Astrocyte of the spinal cord (primary cell): Measurements from ENCODE around the gene EIF4E2.

Source experiments
- DNase-seq: peaks from one replicate; pipeline ENCODE4 v3.0.0; 2011; ENCODE audit warnings: low read depth, low spot score
- H3K4me3 ChIP-seq: 2 replicates; pipeline ENCODE4 v1.5.1; 2011; ENCODE audit warnings: low read depth, mild to moderate bottlenecking, low read length, moderate library complexity
- CTCF ChIP-seq: IDR thresholded peaks from 2 replicates; pipeline ENCODE4 v1.5.1; 2012; ENCODE audit warnings: low read depth, mild to moderate bottlenecking, low read length, inconsistent platforms
- in situ Hi-C: cut with HindIII; loops from 2 replicates; pipeline ENCODE4 v1.10.0; 2017; ENCODE audit warnings: low sequenced_read_pairs

The EIF4E2 gene

GRCh38 chr2:232600053-232600773, 49.7 kb downstream of the EIF4E2 start:
- TF ChIP-seq CTCF = no peak
- in situ Hi-C loops = no loop called here
- no peak overlapping the region for H3K4me3 ChIP-seq
- no peak for DNase-seq

- no peak for TF ChIP-seq CTCF
- H3K4me3 ChIP-seq = no peak overlapping the region
- DNase-seq = no peak
- in situ Hi-C loops = no loop called here
Measured at GRCh38 chr2:232603283-232603682, 52.8 kb downstream of the EIF4E2 start.

GRCh38 chr2:232604535-232604934, 54.0 kb downstream of the EIF4E2 start:
- in situ Hi-C loops = no loop called here
- TF ChIP-seq CTCF = no peak
- no peak for DNase-seq
- H3K4me3 ChIP-seq = no peak overlapping the region

GRCh38 chr2:232607011-232607410, 56.5 kb downstream of the EIF4E2 start:
- no peak for DNase-seq
- no peak overlapping the region for H3K4me3 ChIP-seq
- no peak for TF ChIP-seq CTCF
- in situ Hi-C loops = no loop called here

GRCh38 chr2:232609607-232610006, 59.1 kb downstream of the EIF4E2 start:
- no peak overlapping the region for H3K4me3 ChIP-seq
- in situ Hi-C loops = no loop called here
- TF ChIP-seq CTCF = no peak
- no peak for DNase-seq

- no peak overlapping the region for H3K4me3 ChIP-seq
- no peak for DNase-seq
Measured at GRCh38 chr2:232610081-232610480, 59.6 kb downstream of the EIF4E2 start.

More at GRCh38 chr2:232610081-232610480, 59.6 kb downstream of the EIF4E2 start:
- no peak for TF ChIP-seq CTCF
- in situ Hi-C loops = no loop called here
